GM12891 (cell line): Measurements from ENCODE around the gene ADAMTS13.

Source experiments
- POLR2A ChIP-seq: IDR thresholded peaks from 2 replicates; pipeline ENCODE4 v1.6.1; 2011; ENCODE audit warnings: low read depth, low read length, control low read depth
- POLR2AphosphoS5 ChIP-seq: IDR thresholded peaks from 2 replicates; pipeline ENCODE4 v1.6.1; 2011; ENCODE audit warnings: low read depth, low read length, control low read depth

GRCh38 chr9:133393399-133393798, 28.8 kb upstream of the ADAMTS13 start:
- TF ChIP-seq POLR2AphosphoS5 (no peak), POLR2A (no peak)
